K562 (cell line): Measurements from ENCODE around the gene BNIP3. TPM values are rescaled to one million over a fixed set of nuclear protein-coding genes. Genes with fewer than 3 reads are reported as not detected.

Experiments
- ATAC-seq: fragments of 200-7000 bp; cut with Tn5 transposase; 3 replicates; pipeline ENCODE4 v1.9.1; 2020; ENCODE audit warnings: moderate library complexity
- BruUV-seq: library from RNA; stranded (reverse); fragments of 400-500 nt; replicated peaks from 2 replicates; lab custom pipeline; 2021; lab: Mats Ljungman, UMichigan
- CTCF ChIA-PET: fragments of 300-600 bp; formaldehyde crosslinking; extraction: SDS; loops from one replicate; lab custom pipeline; 2021; ENCODE audit warnings: low intra/inter-chr PET ratio; lab: Yijun Ruan, JAX
- POLR2A ChIA-PET: fragments of 300-600, 350-650 bp; sonication (Branson Sonifier 250); formaldehyde crosslinking; extraction: SDS; loops from one replicate; lab custom pipeline; 2021; ENCODE audit warnings: antibody characterized with exemption, inconsistent platforms; lab: Yijun Ruan, JAX
- DNase-seq, 4 experiments: peaks; one replicate each; pipeline versions ENCODE4 v3.0.0 to v3.0.0-alpha.2; 2011 to 2018; ENCODE audit warnings: low spot score in 3 of 4, mixed read lengths in 3 of 4; ENCODE audit errors: extremely low read depth in 1 of 4
- FAIRE-seq: peaks from 2 replicates; lab custom pipeline; 2011; peaks lifted over from hg19 to GRCh38; lab: Jason Lieb, UNC
- H2AFZ ChIP-seq: 2 replicates; pipeline ENCODE4 v1.6.0; 2011; ENCODE audit warnings: low read depth, low read length, control low read depth, inconsistent platforms
- H3K27ac ChIP-seq: fragments of 200-600 bp; 3 replicates; pipeline ENCODE4 v1.8.0; 2011; ENCODE audit warnings: low read depth, mild to moderate bottlenecking, control low read depth, inconsistent platforms, low read length, moderate library complexity, mixed read lengths; ENCODE audit errors: extremely low read depth
- H3K27me3 ChIP-seq, 2 experiments: fragments of 300-600 bp in 1 of 2; 2 replicates in 1 of 2; 3 replicates in 1 of 2; pipeline versions ENCODE4 v1.6.0 to v1.8.0; 2011; ENCODE audit warnings: inconsistent platforms in 2 of 2, low read length in 2 of 2, mild to moderate bottlenecking in 1 of 2, mixed read lengths in 1 of 2, moderate library complexity in 1 of 2; ENCODE audit not compliant: control insufficient read depth in 2 of 2, insufficient read depth in 2 of 2
- H3K36me3 ChIP-seq: fragments of 300-600 bp; 3 replicates; pipeline ENCODE4 v1.8.0; 2011; ENCODE audit warnings: mild to moderate bottlenecking, low read length, inconsistent platforms; ENCODE audit not compliant: control insufficient read depth, insufficient read depth
- H3K4me1 ChIP-seq, 2 experiments: fragments of 200-600 bp in 1 of 2; replicated peaks in 1 of 2; 2 replicates in 1 of 2; 3 replicates in 1 of 2; pipeline versions ENCODE4 v1.5.1 to v1.8.0; 2011; ENCODE audit warnings: inconsistent platforms in 2 of 2, low read length in 2 of 2, mild to moderate bottlenecking in 1 of 2, mixed read lengths in 1 of 2, moderate library complexity in 1 of 2; ENCODE audit not compliant: control insufficient read depth in 2 of 2, insufficient read depth in 2 of 2
- H3K4me2 ChIP-seq: 2 replicates; pipeline ENCODE4 v1.6.1; 2011; ENCODE audit warnings: low read length, control low read depth, inconsistent platforms, mixed read lengths; ENCODE audit not compliant: insufficient read depth
- H3K4me3 ChIP-seq: fragments of 200-600 bp; sonication (generic), shearing (Covaris generic); 2 replicates; pipeline ENCODE4 v1.5.1; 2016; ENCODE audit warnings: control low read depth, inconsistent platforms
- H3K79me2 ChIP-seq: fragments of 200-600 bp; 3 replicates; pipeline ENCODE4 v1.8.0; 2011; ENCODE audit warnings: low read length, inconsistent platforms; ENCODE audit not compliant: control insufficient read depth, insufficient read depth
- H3K9ac ChIP-seq, 2 experiments: 2 replicates each; pipeline versions ENCODE4 v1.6.0 to v1.6.1; 2011; ENCODE audit warnings: low read depth in 2 of 2, low read length in 2 of 2, control low read depth in 1 of 2, inconsistent platforms in 1 of 2, mild to moderate bottlenecking in 1 of 2, mixed read lengths in 1 of 2; ENCODE audit not compliant: insufficient read depth in 1 of 2
- H3K9me1 ChIP-seq: one replicate; pipeline ENCODE4 v1.6.0; 2011; ENCODE audit warnings: inconsistent platforms, mild to moderate bottlenecking, low read length, moderate library complexity; ENCODE audit not compliant: control insufficient read depth, insufficient read depth
- H3K9me3 ChIP-seq: replicated peaks from 2 replicates; pipeline ENCODE4 v1.5.1; 2011; ENCODE audit warnings: low read depth, low read length, inconsistent platforms; ENCODE audit not compliant: control insufficient read depth, insufficient read depth
- H4K20me1 ChIP-seq: replicated peaks from 2 replicates; pipeline ENCODE4 v1.6.1; 2011; ENCODE audit warnings: low read length, inconsistent platforms, mixed read lengths; ENCODE audit not compliant: control insufficient read depth, insufficient read depth
- CHD2 ChIP-seq: IDR thresholded peaks from 2 replicates; pipeline ENCODE4 v1.6.1; 2011; ENCODE audit warnings: low read depth, low read length
- ELF2 ChIP-seq: fragments of 250-450 bp; sonication (Bioruptor Pico); IDR thresholded peaks from 2 replicates; pipeline ENCODE4 v1.5.0; 2021; ENCODE audit warnings: mild to moderate bottlenecking
- GTF2E2 ChIP-seq: fragments of 200-800 bp; sonication (Bioruptor generic); IDR thresholded peaks from 2 replicates; pipeline ENCODE4 v1.6.1; 2016; ENCODE audit warnings: missing genetic modification characterization, missing compliant biosample characterization
- JUND ChIP-seq, 2 experiments: IDR thresholded peaks; 2 replicates in 1 of 2; 3 replicates in 1 of 2; pipeline ENCODE4 v1.6.1; 2011; ENCODE audit warnings: borderline replicate concordance in 2 of 2, low read depth in 2 of 2, low read length in 2 of 2, improper control_type of control experiment in 1 of 2, missing biosample characterization in 1 of 2, missing genetic modification characterization in 1 of 2, missing genetic modification reagents in 1 of 2
- KDM1A ChIP-seq, 2 experiments: fragments of 450-650 bp; IDR thresholded peaks; 2 replicates each; pipeline ENCODE4 v1.6.1; 2016; ENCODE audit warnings: mild to moderate bottlenecking in 2 of 2
- RBM22 ChIP-seq: fragments of 200-400 bp; formaldehyde crosslinking; IDR thresholded peaks from 2 replicates; pipeline ENCODE4 v1.6.1; 2018; ENCODE audit warnings: low read length, low read depth; ENCODE audit not compliant: poor library complexity, severe bottlenecking
- SMAD2 ChIP-seq: fragments of 150-350 bp; IDR thresholded peaks from 2 replicates; pipeline ENCODE4 v1.6.1; 2014; ENCODE audit warnings: low read depth, mild to moderate bottlenecking, low read length
- ZNF124 ChIP-seq: sonication (generic); formaldehyde crosslinking; IDR thresholded peaks from 2 replicates; pipeline ENCODE4 v1.8.1; 2022; ENCODE audit warnings: missing genetic modification reagents
- ZNF408 ChIP-seq: fragments of 250-450 bp; sonication (Bioruptor Pico); IDR thresholded peaks from 2 replicates; pipeline ENCODE4 v1.4.0; 2020; ENCODE audit warnings: low read depth, mild to moderate bottlenecking, moderate library complexity
- WGBS: fragments of 100-300 bp; shearing (Covaris generic); methylation state at CpG from one replicate; pipeline ENCODE4 v1.1.6; 2016; ENCODE audit warnings: low coverage, mixed read lengths; ENCODE audit not compliant: insufficient coverage; ENCODE audit errors: missing lambda C conversion rate; 5-methylcytosine and 5-hydroxymethylcytosine counted together
- in situ Hi-C: fragments of 300-500 bp; cut with MboI; formaldehyde crosslinking; loops from 4 replicates; pipeline ENCODE4 v1.15.0; 2018; ENCODE audit warnings: inconsistent platforms, mixed read lengths
- intact Hi-C: fragments of 100-400 bp; cut with micrococcal nuclease; formaldehyde crosslinking; loops from 2 replicates; pipeline ENCODE4 v1.14.2; 2022
- polyA plus RNA-seq, 8 experiments: library from polyadenylated mRNA; depleted of rRNA in 4 of 8; stranded (reverse) in 5 of 8; unstranded in 3 of 8; fragments of >200 nt; fragmentation: Nextera tagmentation in 2 of 8; fragmentation: Illumina TruSeq in 1 of 8; extraction: Ambion mirVana in 2 of 8; extraction: Trizol in 1 of 8; gene quantifications; 2 replicates each; pipeline versions ENCODE4 v1.2.1 to v1.2.3, GENCODE V29; 2011 to 2014; ENCODE audit warnings: inconsistent platforms in 1 of 8, missing spikeins in 1 of 8
- total RNA-seq, 7 experiments: library from RNA; depleted of rRNA in 6 of 7; stranded (reverse); fragments of >200 nt in 6 of 7; fragmentation: Illumina TruSeq in 2 of 7; extraction: Trizol in 2 of 7; gene quantifications; 2 replicates each; pipeline versions ENCODE4 v1.2.1 to v1.2.3, GENCODE V29; 2011 to 2021; ENCODE audit warnings: low replicate concordance in 1 of 7

The BNIP3 gene
- total and polyA plus RNA-seq, 9 of the 15 experiments (the other 6 are each of a cell fraction or from before 2014, with no cell fraction given) = 9.2 to 119 (median 42.2) TPM

DNA sequence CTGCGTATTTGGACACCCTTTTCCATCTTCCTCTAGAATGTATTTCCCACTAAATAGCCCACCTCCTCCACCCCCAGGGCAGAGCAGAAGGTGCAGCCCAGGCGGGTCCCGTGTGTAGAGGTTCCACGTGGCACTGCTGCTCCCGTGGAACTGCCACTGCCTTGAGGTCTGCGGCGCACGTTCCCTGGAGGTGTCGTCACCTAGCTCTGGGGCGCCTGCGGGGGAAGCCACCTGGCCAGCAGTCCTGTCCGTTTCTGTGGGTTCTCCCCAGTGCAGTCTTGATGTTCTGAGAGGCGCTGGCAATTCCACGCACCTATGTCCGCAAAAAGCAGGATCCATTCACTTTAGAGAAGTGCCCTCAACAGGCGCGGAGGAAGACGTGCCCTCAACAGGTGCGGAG, 21.9 kb downstream of the BNIP3 start:
- 71% methylated on average over 8 of the region's 19 CpGs for WGBS
- no peaks in the 10 kb centered on the region for H3K9me3 ChIP-seq
- H4K20me1 ChIP-seq = peaks cover 4% of the 10 kb centered on the region; the same call in 1 of the 2 replicates
- H3K79me2 ChIP-seq = no peaks in the 10 kb centered on the region
- no TSS peak for BruUV-seq
- no peak overlapping the region for H3K27ac ChIP-seq
- ATAC-seq (no peak), DNase-seq (no peak)
- peaks cover 9 to 29% of the 10 kb centered on the region in 2 experiments for H3K4me1 ChIP-seq
- H3K4me2 ChIP-seq = no peak overlapping the region
- H2AFZ ChIP-seq = no peak overlapping the region
- POLR2A ChIA-PET = no interaction called here
- H3K9ac ChIP-seq = no peak overlapping the region
- H3K27me3 ChIP-seq = no peaks in the 10 kb centered on the region
- no peaks in the 10 kb centered on the region for H3K9me1 ChIP-seq
- TF ChIP-seq CHD2 (no peak), RBM22 (peak; percentile 33)
- TF ChIP-seq, all 486 proteins: peak for 1
- FAIRE-seq = no peak
- in situ Hi-C loops = no loop called here
- intact Hi-C loops = no loop called here
- no peak overlapping the region for H3K4me3 ChIP-seq
- CTCF ChIA-PET = no interaction called here
- peaks cover 31% of the 10 kb centered on the region; the same call in 2 of the 3 replicates for H3K36me3 ChIP-seq

DNA sequence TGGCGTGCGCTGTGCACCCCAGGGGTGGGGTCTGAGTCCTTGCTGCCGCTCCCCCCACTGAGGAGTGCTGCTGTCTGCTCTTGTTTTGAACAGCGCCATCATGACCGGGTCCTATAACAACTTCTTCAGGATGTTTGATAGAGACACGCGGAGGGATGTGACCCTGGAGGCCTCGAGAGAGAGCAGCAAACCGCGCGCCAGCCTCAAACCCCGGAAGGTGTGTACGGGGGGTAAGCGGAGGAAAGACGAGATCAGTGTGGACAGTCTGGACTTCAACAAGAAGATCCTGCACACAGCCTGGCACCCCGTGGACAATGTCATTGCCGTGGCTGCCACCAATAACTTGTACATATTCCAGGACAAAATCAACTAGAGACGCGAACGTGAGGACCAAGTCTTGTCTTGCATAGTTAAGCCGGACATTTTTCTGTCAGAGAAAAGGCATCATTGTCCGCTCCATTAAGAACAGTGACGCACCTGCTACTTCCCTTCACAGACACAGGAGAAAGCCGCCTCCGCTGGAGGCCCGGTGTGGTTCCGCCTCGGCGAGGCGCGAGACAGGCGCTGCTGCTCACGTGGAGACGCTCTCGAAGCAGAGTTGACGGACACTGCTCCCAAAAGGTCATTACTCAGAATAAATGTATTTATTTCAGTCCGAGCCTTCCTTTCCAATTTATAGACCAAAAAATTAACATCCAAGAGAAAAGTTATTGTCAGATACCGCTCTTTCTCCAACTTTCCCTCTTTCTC, 26.0 kb downstream of the BNIP3 start:
- WGBS = 98% methylated on average over 15 of the region's 38 CpGs
- ATAC-seq = no peak
- Histone ChIP-seq H3K27ac (no peak overlapping the region), H3K9ac (no peak overlapping the region), H2AFZ (no peak overlapping the region), H3K36me3 (peaks cover 53% of the 10 kb centered on the region; the same call in 2 of the 3 replicates), H3K4me3 (no peak overlapping the region), H3K4me2 (no peak overlapping the region), H3K79me2 (no peaks in the 10 kb centered on the region), H3K27me3 (no peaks in the 10 kb centered on the region), H3K9me1 (no peaks in the 10 kb centered on the region), H4K20me1 (no peaks in the 10 kb centered on the region)
- DNase-seq = no peak
- CTCF ChIA-PET = no interaction called here
- POLR2A ChIA-PET = no interaction called here
- in situ Hi-C loops = no loop called here
- intact Hi-C loops = no loop called here
- FAIRE-seq = no peak
- TSS peak; percentile 36 for BruUV-seq
- no peak for TF ChIP-seq ZNF408
- no peak for TF ChIP-seq GTF2E2 (tag)
- TF ChIP-seq KDM1A (IDR thresholded peaks at IDR 0.05) = no peak
- TF ChIP-seq SMAD2 = no peak
- no peak for TF ChIP-seq JUND (IDR thresholded peaks at IDR 0.05; ENCODE audit: borderline replicate concordance, low read depth, low read length)
- TF ChIP-seq JUND (tag; IDR thresholded peaks at IDR 0.05; ENCODE audit: borderline replicate concordance, low read depth, low read length) = no peak
- no peak for TF ChIP-seq ELF2
- TF ChIP-seq ZNF124 (CRISPR knock-in tag) = no peak
- TF ChIP-seq, all 486 proteins: peak for 0
- Histone ChIP-seq H3K9me3 (no peaks in the 10 kb centered on the region), H3K4me1 (peaks cover 0 to under 1% of the 10 kb centered on the region in 2 experiments; a peak in 1 of 5 replicates)
